SK-N-SH (cell line): ENCODE measurements around the gene SLC4A2. TPM values are rescaled to one million over a fixed set of nuclear protein-coding genes. Genes with fewer than 3 reads are reported as not detected.
A peak's percentile ranks its signal among the peaks of the same experiment; 100 is the strongest.

ENCODE experiments used
- CTCF ChIA-PET: fragments of 300-600, 350-600 bp; formaldehyde crosslinking; extraction: SDS; loops from one replicate; lab custom pipeline; 2021; lab: Yijun Ruan, JAX
- POLR2A ChIA-PET: fragments of 350-600 bp; sonication (Branson Sonifier 250); formaldehyde crosslinking; extraction: SDS; loops from one replicate; lab custom pipeline; 2020; ENCODE audit warnings: antibody characterized with exemption, inconsistent platforms; lab: Yijun Ruan, JAX
- DNase-seq: peaks from one replicate; pipeline ENCODE4 v3.0.0; 2012
- H2AFZ ChIP-seq: fragments of 200-600 bp; sonication (generic); 2 replicates; pipeline ENCODE4 v1.8.1; 2016; ENCODE audit warnings: antibody characterized with exemption, mild to moderate bottlenecking, low read depth
- H3F3A ChIP-seq: fragments of 200-600 bp; sonication (generic); replicated peaks from 2 replicates; pipeline ENCODE3; 2016; ENCODE audit warnings: antibody characterized with exemption, mild to moderate bottlenecking; ENCODE audit not compliant: insufficient read depth
- H3K27ac ChIP-seq, 2 experiments: fragments of 200-500 bp in 1 of 2; fragments of 200-600 bp in 1 of 2; sonication (Bioruptor generic) in 1 of 2; sonication (generic), shearing (Covaris generic) in 1 of 2; 2 replicates each; pipeline versions ENCODE4 v1.5.1 to v1.6.1; 2014 to 2016; ENCODE audit warnings: low read depth in 2 of 2, inconsistent platforms in 1 of 2, low read length in 1 of 2, mild to moderate bottlenecking in 1 of 2, mixed read lengths in 1 of 2
- H3K27me3 ChIP-seq: fragments of 200-600 bp; sonication (generic), shearing (Covaris generic); 2 replicates; pipeline ENCODE4 v1.6.1; 2016; ENCODE audit warnings: mixed run types; ENCODE audit not compliant: insufficient read depth
- H3K36me3 ChIP-seq, 2 experiments: fragments of 200-500 bp in 1 of 2; fragments of 200-600 bp in 1 of 2; sonication (Bioruptor generic) in 1 of 2; sonication (generic) in 1 of 2; replicated peaks in 1 of 2; 2 replicates each; pipeline versions ENCODE3 to v1.5.1; 2014 to 2016; ENCODE audit warnings: low read length in 1 of 2, mild to moderate bottlenecking in 1 of 2; ENCODE audit not compliant: insufficient read depth in 2 of 2, control insufficient read depth in 1 of 2
- H3K4me1 ChIP-seq, 2 experiments: fragments of 200-500 bp in 1 of 2; fragments of 200-600 bp in 1 of 2; sonication (Bioruptor generic) in 1 of 2; sonication (generic), shearing (Covaris generic) in 1 of 2; 2 replicates each; pipeline versions ENCODE4 v1.5.1 to v1.6.1; 2014 to 2016; ENCODE audit warnings: low read depth in 1 of 2, low read length in 1 of 2, mixed run types in 1 of 2; ENCODE audit not compliant: insufficient read depth in 2 of 2, control insufficient read depth in 1 of 2
- H3K4me2 ChIP-seq: fragments of 200-600 bp; sonication (generic), shearing (Covaris generic); 2 replicates; pipeline ENCODE4 v1.6.1; 2017; ENCODE audit warnings: mixed run types
- H3K4me3 ChIP-seq, 2 experiments: fragments of 200-500 bp in 1 of 2; fragments of 200-600 bp in 1 of 2; sonication (Bioruptor generic) in 1 of 2; sonication (generic), shearing (Covaris generic) in 1 of 2; 2 replicates each; pipeline versions ENCODE4 v1.5.1 to v1.8.1; 2014 to 2016; ENCODE audit warnings: low read depth in 2 of 2, inconsistent platforms in 1 of 2, low read length in 1 of 2, mild to moderate bottlenecking in 1 of 2, mixed read lengths in 1 of 2, moderate library complexity in 1 of 2
- H3K79me2 ChIP-seq: fragments of 200-600 bp; sonication (generic); 2 replicates; pipeline ENCODE4 v1.8.1; 2017; ENCODE audit warnings: mild to moderate bottlenecking; ENCODE audit not compliant: insufficient read depth
- H3K9ac ChIP-seq: fragments of 200-600 bp; sonication (generic); 2 replicates; pipeline ENCODE4 v1.6.1; 2017; ENCODE audit warnings: mixed run types
- H3K9me2 ChIP-seq: fragments of 200-600 bp; sonication (generic); 2 replicates; pipeline ENCODE4 v1.6.1; 2017; ENCODE audit warnings: mixed run types
- H3K9me3 ChIP-seq: fragments of 200-600 bp; sonication (generic); 2 replicates; pipeline ENCODE4 v1.6.1; 2017; ENCODE audit warnings: mixed run types, mild to moderate bottlenecking, moderate library complexity
- H4K20me1 ChIP-seq: fragments of 200-600 bp; sonication (generic); 2 replicates; pipeline ENCODE4 v1.6.1; 2017; ENCODE audit warnings: mild to moderate bottlenecking, mixed run types; ENCODE audit not compliant: insufficient read depth
- CHD2 ChIP-seq: fragments of 150-350 bp; IDR thresholded peaks from 2 replicates; pipeline ENCODE4 v1.6.1; 2018; ENCODE audit warnings: low read length; ENCODE audit not compliant: partially characterized antibody
- EZH2phosphoT487 ChIP-seq: fragments of 200-600 bp; sonication (generic); IDR thresholded peaks from 2 replicates; pipeline ENCODE4 v1.6.1; 2017; ENCODE audit warnings: low read depth, mixed run types, mild to moderate bottlenecking, antibody characterized with exemption, moderate library complexity, borderline replicate concordance
- FOSL2 ChIP-seq: IDR thresholded peaks from 2 replicates; pipeline ENCODE4 v1.4.0; 2012; ENCODE audit warnings: low read depth, mild to moderate bottlenecking, moderate library complexity, borderline replicate concordance
- FOXJ3 ChIP-seq: sonication (generic); formaldehyde crosslinking; IDR thresholded peaks from 2 replicates; pipeline ENCODE4 v1.5.1; 2020; ENCODE audit warnings: mild to moderate bottlenecking, missing genetic modification reagents
- GABPA ChIP-seq: IDR thresholded peaks from 2 replicates; pipeline ENCODE4 v1.4.0; 2012; ENCODE audit warnings: low read depth, mild to moderate bottlenecking
- GATA2 ChIP-seq: sonication (generic); formaldehyde crosslinking; IDR thresholded peaks from 2 replicates; pipeline ENCODE4 v1.5.0; 2020; ENCODE audit warnings: mild to moderate bottlenecking, missing genetic modification reagents
- IRF3 ChIP-seq: fragments of 150-350 bp; IDR thresholded peaks from 2 replicates; pipeline ENCODE4 v1.6.1; 2016; ENCODE audit warnings: mild to moderate bottlenecking, low read depth, low read length
- JUND ChIP-seq: IDR thresholded peaks from 2 replicates; pipeline ENCODE4 v1.4.0; 2012
- MEF2A ChIP-seq: IDR thresholded peaks from 2 replicates; pipeline ENCODE4 v1.4.0; 2012; ENCODE audit warnings: low read depth, borderline replicate concordance
- MXI1 ChIP-seq: IDR thresholded peaks from 2 replicates; pipeline ENCODE4 v1.6.1; 2012; ENCODE audit warnings: mild to moderate bottlenecking, low read depth, low read length, improper control_type of control experiment
- NFIC ChIP-seq: IDR thresholded peaks from 2 replicates; pipeline ENCODE4 v1.4.0; 2012; ENCODE audit warnings: borderline replicate concordance
- NRF1 ChIP-seq: IDR thresholded peaks from 2 replicates; pipeline ENCODE4 v1.6.1; 2012; ENCODE audit warnings: low read depth, mild to moderate bottlenecking, low read length
- POLR2AphosphoS5 ChIP-seq: IDR thresholded peaks from 2 replicates; pipeline ENCODE4 v1.6.1; 2012; ENCODE audit warnings: low read depth, low read length
- RAD21 ChIP-seq: IDR thresholded peaks from 2 replicates; pipeline ENCODE4 v1.6.1; 2012; ENCODE audit warnings: mild to moderate bottlenecking, low read length
- RCOR1 ChIP-seq: fragments of 150-350 bp; IDR thresholded peaks from 2 replicates; pipeline ENCODE4 v1.6.1; 2017; ENCODE audit warnings: antibody characterized with exemption, low read length
- REST ChIP-seq: IDR thresholded peaks from 2 replicates; pipeline ENCODE4 v1.6.1; 2012; ENCODE audit warnings: mild to moderate bottlenecking, low read depth, low read length, moderate library complexity
- RFX5 ChIP-seq: IDR thresholded peaks from 2 replicates; pipeline ENCODE4 v1.6.1; 2012; ENCODE audit warnings: mild to moderate bottlenecking, improper control_type of control experiment, low read length
- RXRA ChIP-seq: IDR thresholded peaks from 2 replicates; pipeline ENCODE4 v1.4.0; 2012; ENCODE audit warnings: low read depth, mild to moderate bottlenecking, borderline replicate concordance
- SIN3A ChIP-seq: IDR thresholded peaks from 2 replicates; pipeline ENCODE4 v1.6.1; 2012; ENCODE audit warnings: low read depth, mild to moderate bottlenecking, low read length, moderate library complexity, borderline replicate concordance
- SMC3 ChIP-seq: IDR thresholded peaks from 2 replicates; pipeline ENCODE4 v1.6.1; 2012; ENCODE audit warnings: low read depth, low read length, improper control_type of control experiment
- TAF1 ChIP-seq: IDR thresholded peaks from 2 replicates; pipeline ENCODE4 v1.6.1; 2012; ENCODE audit warnings: low read depth, mild to moderate bottlenecking, low read length, moderate library complexity, borderline replicate concordance
- TEAD4 ChIP-seq: IDR thresholded peaks from 2 replicates; pipeline ENCODE4 v1.4.0; 2012; ENCODE audit warnings: mild to moderate bottlenecking, borderline replicate concordance; ENCODE audit not compliant: insufficient read depth
- USF1 ChIP-seq: IDR thresholded peaks from 2 replicates; pipeline ENCODE4 v1.4.0; 2012; ENCODE audit warnings: low read depth, borderline replicate concordance
- USF2 ChIP-seq: fragments of 150-350 bp; IDR thresholded peaks from 2 replicates; pipeline ENCODE4 v1.6.1; 2017; ENCODE audit warnings: antibody characterized with exemption, low read length, low read depth, borderline replicate concordance
- WGBS: methylation state at CpG from one replicate; pipeline ENCODE4 v1.1.6; 2017; ENCODE audit warnings: low lambda C conversion rate; 5-methylcytosine and 5-hydroxymethylcytosine counted together
- polyA plus RNA-seq, 3 experiments: library from polyadenylated mRNA; depleted of rRNA; stranded (reverse); fragments of >200 nt; gene quantifications; 2 replicates each; pipeline ENCODE4 v1.2.3, GENCODE V29; 2012
- TF ChIP-seq, protein P1 (sequence below): IDR thresholded peaks from 2 replicates; pipeline ENCODE4 v1.4.0; 2012; ENCODE audit warnings: low read depth

SLC4A2 gene
- polyA plus RNA-seq, 1 of the 3 experiments (the other 2 are of a cell fraction): 167 TPM

DNA sequence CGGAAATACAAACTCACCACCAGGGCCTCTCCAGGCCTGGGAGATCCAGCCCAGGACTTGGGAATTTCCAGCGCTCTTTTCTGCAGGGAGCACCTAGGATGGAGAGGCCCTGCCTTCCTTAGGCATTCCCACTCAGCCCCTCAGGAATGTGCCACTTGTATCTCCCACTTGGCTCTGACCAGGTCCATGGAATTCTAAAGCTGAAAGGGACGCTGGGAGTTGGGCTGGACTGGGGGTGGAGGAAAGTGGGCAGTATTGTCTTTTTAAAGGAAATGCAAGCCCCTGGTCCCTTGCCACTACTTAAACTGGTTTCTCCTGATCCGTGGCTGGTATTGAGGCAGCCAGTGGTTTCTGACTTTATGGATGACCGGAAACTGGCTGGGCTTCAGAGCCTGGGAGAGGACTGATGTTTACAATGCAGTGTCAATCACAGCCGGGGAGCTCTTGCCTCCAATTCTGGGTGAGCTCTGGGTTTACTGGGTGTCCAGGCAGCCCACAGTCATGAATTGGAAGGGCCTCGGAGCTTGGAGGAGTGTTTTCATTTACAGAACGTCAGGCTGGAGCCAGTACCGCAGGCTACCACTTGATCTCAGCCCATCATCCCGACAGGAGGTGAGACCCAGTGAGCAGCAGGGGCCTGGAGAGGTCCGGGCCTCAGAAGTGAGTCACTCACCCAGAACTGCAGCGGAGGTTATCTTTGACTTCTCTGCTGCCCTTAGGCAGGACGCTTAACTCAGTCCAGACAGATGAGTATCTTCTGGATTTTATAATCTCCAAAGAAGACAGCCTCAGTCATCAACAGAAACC is 54.2 kb downstream of the SLC4A2 start:
- Histone ChIP-seq H4K20me1 (peaks cover 86% of the 10 kb centered on the region), H3K4me3 (peak overlapping the region in 1 of 2 experiments; percentile 31; a peak in 1 of 4 replicates), H2AFZ (no peak overlapping the region), H3K36me3 (peaks cover 9 to 11% of the 10 kb centered on the region in 2 experiments), H3K79me2 (peaks cover 77% of the 10 kb centered on the region), H3K4me2 (peak overlapping the region; percentile 59), H3K27me3 (no peaks in the 10 kb centered on the region), H3K9ac (peak overlapping the region; percentile 49; the same call in 1 of the 2 replicates), H3K27ac (peak overlapping the region; percentile 83 to 86), H3K9me2 (no peaks in the 10 kb centered on the region), H3K4me1 (peaks cover 30 to 38% of the 10 kb centered on the region in 2 experiments), H3K9me3 (no peaks in the 10 kb centered on the region), H3F3A (peaks cover 37% of the 10 kb centered on the region)
- ChIA-PET POLR2A (interaction anchor here (1.0 to 1.3 kb wide), 3 partner anchors 33 to 85 kb away, joined by 4 to 5 read pairs (median 5); partner anchors contain the start of genes ABCB8 and FASTK), CTCF (interaction anchor here (0.7 to 18.7 kb wide), 20 partner anchors 8 to 215 kb away, joined by 3 to 474 read pairs (median 8); partner anchors contain the start of genes ABCB8, AGAP3, CDK5 and FASTK)
- peak; percentile 97 for DNase-seq
- 11% methylated on average over 13 of the region's 13 CpGs for WGBS
- peak; percentile 73; the same call in 1 of the 2 replicates for TF ChIP-seq NFIC
- peak; percentile 89; the same call in 1 of the 2 replicates for TF ChIP-seq FOSL2
- TF ChIP-seq FOXJ3: peak; percentile 72; the same call in 1 of the 2 replicates
- TF ChIP-seq JUND: peak; percentile 83; the same call in 1 of the 2 replicates
- TF ChIP-seq GATA2 (CRISPR knock-in tag): peak; percentile 95
- peak; percentile 77 for TF ChIP-seq MXI1
- TF ChIP-seq USF1: no peak
- TF ChIP-seq GABPA: no peak; the same call in 1 of the 2 replicates
- TF ChIP-seq RCOR1: peak; percentile 97
- peak; percentile 70; the same call in 1 of the 2 replicates for TF ChIP-seq TAF1
- peak; percentile 72; the same call in 1 of the 2 replicates for TF ChIP-seq REST
- no peak for TF ChIP-seq RFX5
- peak; percentile 89 for TF ChIP-seq CHD2
- TF ChIP-seq, protein P1, sequence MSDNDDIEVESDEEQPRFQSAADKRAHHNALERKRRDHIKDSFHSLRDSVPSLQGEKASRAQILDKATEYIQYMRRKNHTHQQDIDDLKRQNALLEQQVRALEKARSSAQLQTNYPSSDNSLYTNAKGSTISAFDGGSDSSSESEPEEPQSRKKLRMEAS: peak; percentile 33; the same call in 1 of the 2 replicates
- no peak; the same call in 1 of the 2 replicates for TF ChIP-seq RXRA
- peak; percentile 18; the same call in 1 of the 2 replicates for TF ChIP-seq RAD21
- peak; percentile 79 for TF ChIP-seq TEAD4
- no peak for TF ChIP-seq POLR2AphosphoS5
- no peak for TF ChIP-seq MEF2A
- no peak for TF ChIP-seq USF2
- TF ChIP-seq EZH2phosphoT487: no peak
- TF ChIP-seq SMC3: peak; percentile 24; the same call in 1 of the 2 replicates
- TF ChIP-seq IRF3: no peak
- peak; percentile 57; the same call in 1 of the 2 replicates for TF ChIP-seq SIN3A
- no peak for TF ChIP-seq NRF1
